GM21576 (cell line): ENCODE results near the gene CCDC57.
"Not testable (repeated sequence)": the region's sequence is repeated elsewhere in the genome, so short reads cannot be mapped to it uniquely, and the experiment has no call there.

Experiments
- ATAC-seq: cut with Tn5 transposase; IDR thresholded peaks from one replicate; pipeline ENCODE4 v1.9.1; 2021; ENCODE audit warnings: mild to moderate bottlenecking, moderate library complexity; ENCODE audit not compliant: unreplicated experiment

The CCDC57 gene

GRCh38 chr17:82133166-82133953 lies 79.3 kb downstream of the CCDC57 start:
- not testable (repeated sequence) for ATAC-seq

GRCh38 chr17:82129095-82129494 lies 83.5 kb downstream of the CCDC57 start:
- ATAC-seq = no peak

GRCh38 chr17:82128287-82128686 lies 84.4 kb downstream of the CCDC57 start:
- ATAC-seq = no peak

GRCh38 chr17:82127704-82128103 lies 84.9 kb downstream of the CCDC57 start:
- no peak for ATAC-seq

- ATAC-seq = no peak
These were observed 85.4 kb downstream of the CCDC57 start for GRCh38 chr17:82127315-82127595.

GRCh38 chr17:82126556-82127314 lies 85.9 kb downstream of the CCDC57 start:
- no peak for ATAC-seq

- ATAC-seq = no peak
These were observed 88.5 kb downstream of the CCDC57 start for GRCh38 chr17:82124101-82124500.

- no peak for ATAC-seq
These were observed 90.7 kb downstream of the CCDC57 start for GRCh38 chr17:82121660-82122629.

- no peak for ATAC-seq
These were observed 91.4 kb downstream of the CCDC57 start for GRCh38 chr17:82121246-82121645.

- ATAC-seq = no peak
These were observed 92.5 kb downstream of the CCDC57 start for GRCh38 chr17:82120148-82120547.

GRCh38 chr17:82118815-82119380 lies 93.7 kb downstream of the CCDC57 start:
- ATAC-seq = no peak

- no peak for ATAC-seq
These were observed 94.4 kb downstream of the CCDC57 start for GRCh38 chr17:82118168-82118814.

GRCh38 chr17:82117139-82118090 lies 95.2 kb downstream of the CCDC57 start:
- ATAC-seq = no peak

GRCh38 chr17:82116246-82116645 lies 96.4 kb downstream of the CCDC57 start:
- no peak for ATAC-seq

GRCh38 chr17:82114872-82115271 lies 97.8 kb downstream of the CCDC57 start:
- no peak for ATAC-seq

- no peak for ATAC-seq
These were observed 98.2 kb downstream of the CCDC57 start for GRCh38 chr17:82114447-82114846.

GRCh38 chr17:82113941-82114340 lies 98.7 kb downstream of the CCDC57 start:
- ATAC-seq = no peak

- no peak for ATAC-seq
These were observed 99.2 kb downstream of the CCDC57 start for GRCh38 chr17:82113422-82113821.

GRCh38 chr17:82112914-82113311 lies 99.7 kb downstream of the CCDC57 start:
- ATAC-seq = no peak
